ENCODE measurements around the gene PDCD7. TPM values are rescaled to one million over a fixed set of nuclear protein-coding genes. Genes with fewer than 3 reads are reported as not detected.
A peak's percentile ranks its signal among the peaks of the same experiment; 100 is the strongest.
"Not testable (repeated sequence)": the region's sequence is repeated elsewhere in the genome, so short reads cannot be mapped to it uniquely, and the experiment has no call there.

PDCD7 gene
- total RNA-seq, 2 donors from 2014 or later: 22.0 to 36.7 TPM

- ATAC-seq (replicated peaks): no peak
- Mint-ChIP-seq H3K36me3 (ENCODE audit: low read depth) (peaks cover 84% of the 10 kb centered on the region), H3K27me3 (no peaks in the 10 kb centered on the region), H3K4me3 (no peak overlapping the region), H3K27ac (no peak overlapping the region), H3K9me3 (no peaks in the 10 kb centered on the region), H3K4me1 (no peaks in the 10 kb centered on the region)
These were observed 31.5 kb downstream of the PDCD7 start for GRCh38 chr15:65101891-65102708.

- no peaks in the 10 kb centered on the region for H3K9me3 Mint-ChIP-seq
- no peaks in the 10 kb centered on the region for H3K27me3 Mint-ChIP-seq
- H3K4me3 Mint-ChIP-seq: no peak overlapping the region
- no peak overlapping the region for H3K27ac Mint-ChIP-seq
- no peaks in the 10 kb centered on the region for H3K4me1 Mint-ChIP-seq
- no peak for ATAC-seq (replicated peaks)
- H3K36me3 Mint-ChIP-seq (ENCODE audit: low read depth): peaks cover 79% of the 10 kb centered on the region
These were observed 32.2 kb downstream of the PDCD7 start for GRCh38 chr15:65101411-65101890.

GRCh38 chr15:65100442-65100841 lies 33.2 kb downstream of the PDCD7 start:
- Mint-ChIP-seq H3K4me3 (no peak overlapping the region), H3K27ac (no peak overlapping the region), H3K9me3 (no peaks in the 10 kb centered on the region), H3K27me3 (no peaks in the 10 kb centered on the region), H3K4me1 (no peaks in the 10 kb centered on the region), H3K36me3 (ENCODE audit: low read depth) (peaks cover 69% of the 10 kb centered on the region)
- no peak for ATAC-seq (replicated peaks)

- not testable (repeated sequence) for H3K27ac Mint-ChIP-seq; ATAC-seq (replicated peaks); H3K4me3 Mint-ChIP-seq; H3K4me1 Mint-ChIP-seq; H3K27me3 Mint-ChIP-seq; H3K9me3 Mint-ChIP-seq
- H3K36me3 Mint-ChIP-seq (ENCODE audit: low read depth): peaks cover 64% of the 10 kb centered on the region
These were observed 33.8 kb downstream of the PDCD7 start for GRCh38 chr15:65099801-65100200.

GRCh38 chr15:65099336-65099735 lies 34.3 kb downstream of the PDCD7 start:
- Mint-ChIP-seq H3K27ac (no peak overlapping the region), H3K9me3 (no peaks in the 10 kb centered on the region), H3K4me3 (no peak overlapping the region), H3K4me1 (no peaks in the 10 kb centered on the region), H3K27me3 (no peaks in the 10 kb centered on the region), H3K36me3 (ENCODE audit: low read depth) (peaks cover 63% of the 10 kb centered on the region)
- no peak for ATAC-seq (replicated peaks)

GRCh38 chr15:65097651-65098263 lies 35.9 kb downstream of the PDCD7 start:
- no peak for ATAC-seq (replicated peaks)
- Mint-ChIP-seq H3K27ac (peak overlapping the region; percentile 18), H3K27me3 (no peaks in the 10 kb centered on the region), H3K9me3 (no peaks in the 10 kb centered on the region), H3K4me1 (no peaks in the 10 kb centered on the region), H3K36me3 (ENCODE audit: low read depth) (peaks cover 48% of the 10 kb centered on the region), H3K4me3 (no peak overlapping the region)

- H3K4me3 Mint-ChIP-seq: no peak overlapping the region
- H3K27ac Mint-ChIP-seq: no peak overlapping the region
These were observed 36.9 kb downstream of the PDCD7 start for GRCh38 chr15:65096481-65097385.

GRCh38 chr15:65095747-65096104 lies 37.9 kb downstream of the PDCD7 start:
- no peaks in the 10 kb centered on the region for H3K9me3 Mint-ChIP-seq
- H3K27me3 Mint-ChIP-seq: no peaks in the 10 kb centered on the region

More at GRCh38 chr15:65096481-65097385, 36.9 kb downstream of the PDCD7 start:
- no peak for ATAC-seq (replicated peaks)
- Mint-ChIP-seq H3K9me3 (no peaks in the 10 kb centered on the region), H3K27me3 (no peaks in the 10 kb centered on the region), H3K4me1 (no peaks in the 10 kb centered on the region), H3K36me3 (ENCODE audit: low read depth) (peaks cover 46% of the 10 kb centered on the region)

GRCh38 chr15:65095011-65095746 lies 38.4 kb downstream of the PDCD7 start:
- Mint-ChIP-seq H3K4me3 (no peak overlapping the region), H3K4me1 (no peaks in the 10 kb centered on the region), H3K36me3 (ENCODE audit: low read depth) (peaks cover 31% of the 10 kb centered on the region), H3K9me3 (no peaks in the 10 kb centered on the region), H3K27ac (no peak overlapping the region), H3K27me3 (no peaks in the 10 kb centered on the region)
- ATAC-seq (replicated peaks): no peak

More at GRCh38 chr15:65095747-65096104, 37.9 kb downstream of the PDCD7 start:
- no peak for ATAC-seq (replicated peaks)
- H3K4me3 Mint-ChIP-seq: no peak overlapping the region
- H3K4me1 Mint-ChIP-seq: no peaks in the 10 kb centered on the region
- peaks cover 36% of the 10 kb centered on the region for H3K36me3 Mint-ChIP-seq (ENCODE audit: low read depth)
- no peak overlapping the region for H3K27ac Mint-ChIP-seq

GRCh38 chr15:65094294-65094995 lies 39.2 kb downstream of the PDCD7 start:
- H3K4me3 Mint-ChIP-seq: no peak overlapping the region
- no peak for ATAC-seq (replicated peaks)
- no peak overlapping the region for H3K27ac Mint-ChIP-seq
- H3K4me1 Mint-ChIP-seq: no peaks in the 10 kb centered on the region
- H3K36me3 Mint-ChIP-seq (ENCODE audit: low read depth): peaks cover 24% of the 10 kb centered on the region
- no peaks in the 10 kb centered on the region for H3K27me3 Mint-ChIP-seq
- H3K9me3 Mint-ChIP-seq: no peaks in the 10 kb centered on the region

- ATAC-seq (replicated peaks); H3K27me3 Mint-ChIP-seq; H3K9me3 Mint-ChIP-seq; H3K4me1 Mint-ChIP-seq; H3K27ac Mint-ChIP-seq; H3K4me3 Mint-ChIP-seq: not testable (repeated sequence)
- H3K36me3 Mint-ChIP-seq (ENCODE audit: low read depth): peaks cover 17% of the 10 kb centered on the region
These were observed 39.8 kb downstream of the PDCD7 start for GRCh38 chr15:65093793-65094170.

GRCh38 chr15:65092911-65093792 lies 40.5 kb downstream of the PDCD7 start:
- H3K4me3 Mint-ChIP-seq: no peak overlapping the region
- no peaks in the 10 kb centered on the region for H3K9me3 Mint-ChIP-seq
- no peaks in the 10 kb centered on the region for H3K27me3 Mint-ChIP-seq
- H3K36me3 Mint-ChIP-seq (ENCODE audit: low read depth): peaks cover 11% of the 10 kb centered on the region
- ATAC-seq (replicated peaks): no peak
- no peak overlapping the region for H3K27ac Mint-ChIP-seq
- no peaks in the 10 kb centered on the region for H3K4me1 Mint-ChIP-seq
